Suppressor macrophage treated with lipopolysaccharide for 4 hours (primary cell): ENCODE data around the gene HDAC11.

Experiments
- DNase-seq: peaks from one replicate; pipeline ENCODE4 v3.0.0-alpha.2; 2020

The HDAC11 gene

DNA sequence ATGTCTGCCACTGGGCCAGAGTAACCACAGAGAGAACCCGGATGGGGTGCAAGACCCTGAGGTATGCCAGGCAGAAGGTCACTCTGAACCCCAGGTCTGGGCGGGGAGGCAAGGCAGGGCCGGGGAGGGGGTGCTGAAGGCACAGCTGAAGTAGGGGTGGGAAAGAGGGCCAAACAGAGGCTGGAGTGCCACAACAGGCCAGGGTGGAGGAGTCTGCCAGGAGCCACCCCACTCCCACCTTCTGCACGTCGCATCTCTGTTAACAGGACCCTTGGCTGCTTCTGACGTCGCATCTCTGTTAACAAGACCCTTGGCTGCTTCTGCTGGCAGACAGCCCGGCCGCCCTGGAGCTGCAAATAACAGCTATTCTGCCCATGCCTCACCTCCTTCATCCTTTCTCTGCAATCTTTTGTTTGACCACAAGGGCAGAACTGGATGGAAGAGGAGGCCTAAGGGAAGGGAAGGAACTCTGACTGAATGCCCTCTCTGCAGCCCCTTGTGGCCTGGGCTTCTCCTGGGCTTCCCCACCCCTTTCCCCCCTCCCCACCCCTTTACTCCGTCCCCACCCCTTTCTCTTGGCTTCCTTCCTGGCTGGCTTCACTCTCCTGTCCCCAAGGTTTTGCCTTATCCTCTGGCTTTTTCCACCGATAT lies 48.2 kb downstream of the HDAC11 start:
- DNase-seq: no peak

DNA sequence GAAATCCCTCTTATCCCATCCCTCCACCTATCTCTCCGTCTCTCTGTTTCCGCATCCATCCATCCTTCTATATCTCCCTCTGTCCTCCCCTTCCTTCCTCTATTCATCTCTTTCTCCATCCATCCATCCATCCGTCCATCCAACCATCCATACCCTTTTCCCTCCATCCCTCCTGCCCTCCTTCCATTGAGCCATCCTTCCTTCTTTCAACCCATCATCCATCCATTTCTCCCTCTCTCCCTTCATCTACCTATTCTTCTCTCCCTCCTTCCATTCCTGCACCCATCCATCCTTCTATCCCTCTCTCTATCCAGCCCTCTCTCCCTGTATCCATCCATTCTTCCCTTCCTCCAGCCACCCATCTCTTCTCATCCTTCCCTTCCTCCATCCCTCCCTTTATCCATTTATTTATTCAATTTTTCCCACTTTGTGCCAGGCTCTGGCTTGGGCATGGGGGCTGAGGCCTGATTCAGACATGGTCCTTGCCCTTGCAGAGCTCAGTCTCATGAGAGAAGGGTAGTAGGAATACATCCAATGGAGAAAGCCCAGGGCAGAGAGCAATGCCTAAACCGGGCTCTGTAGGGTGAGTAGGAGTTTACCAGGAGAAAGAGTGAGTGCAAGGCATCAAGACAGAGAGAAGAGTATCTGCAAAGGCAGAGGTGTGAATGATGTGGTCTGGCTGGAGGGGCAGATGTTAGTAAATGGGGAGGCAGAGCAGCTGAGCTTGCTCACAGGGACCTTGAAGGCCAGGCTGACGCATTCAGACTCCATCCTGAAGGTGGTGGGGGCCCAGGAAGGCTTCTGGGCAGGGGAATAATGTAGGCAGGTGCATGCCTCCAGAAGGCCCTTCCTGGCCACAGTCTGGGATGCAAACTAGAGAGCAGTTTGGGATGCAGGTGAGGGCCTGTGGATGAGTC lies 49.3 kb downstream of the HDAC11 start:
- no peak for DNase-seq

DNA sequence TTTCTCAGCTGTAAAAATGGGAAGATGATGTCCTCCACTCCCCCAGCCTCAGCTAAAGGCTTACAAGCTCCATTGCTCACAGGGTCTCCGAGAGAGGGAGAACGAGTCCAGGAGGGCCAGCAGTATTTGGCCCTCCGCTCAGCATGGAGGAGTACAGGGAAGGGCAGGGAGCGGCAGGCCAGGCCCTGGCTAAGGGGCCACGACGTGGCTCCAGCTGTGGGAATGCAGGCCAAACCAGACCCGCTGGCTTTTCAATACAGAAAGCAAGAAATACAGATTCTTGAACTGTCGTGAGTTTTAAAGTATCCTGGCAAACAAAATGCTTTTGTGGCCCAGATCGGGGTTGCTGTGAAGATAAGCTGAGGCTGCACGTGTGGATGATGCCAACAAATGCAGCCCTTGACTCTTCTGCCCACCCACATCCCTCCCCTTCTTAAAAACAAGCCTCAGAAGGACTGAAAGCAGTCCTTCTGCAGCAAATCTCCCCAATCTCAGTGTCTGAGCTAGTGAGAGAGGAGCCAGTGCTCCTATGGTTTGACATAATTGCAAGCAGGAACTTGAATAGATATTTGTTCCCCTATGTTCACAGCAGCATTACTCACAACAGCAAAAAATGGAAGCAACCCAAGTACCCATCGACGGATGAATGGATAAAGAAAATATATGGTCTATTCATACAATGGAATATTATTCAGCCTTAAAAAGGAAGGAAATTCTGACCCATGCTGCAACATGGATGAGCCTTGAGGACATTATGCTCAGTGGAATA lies 50.3 kb downstream of the HDAC11 start:
- DNase-seq: no peak

DNA sequence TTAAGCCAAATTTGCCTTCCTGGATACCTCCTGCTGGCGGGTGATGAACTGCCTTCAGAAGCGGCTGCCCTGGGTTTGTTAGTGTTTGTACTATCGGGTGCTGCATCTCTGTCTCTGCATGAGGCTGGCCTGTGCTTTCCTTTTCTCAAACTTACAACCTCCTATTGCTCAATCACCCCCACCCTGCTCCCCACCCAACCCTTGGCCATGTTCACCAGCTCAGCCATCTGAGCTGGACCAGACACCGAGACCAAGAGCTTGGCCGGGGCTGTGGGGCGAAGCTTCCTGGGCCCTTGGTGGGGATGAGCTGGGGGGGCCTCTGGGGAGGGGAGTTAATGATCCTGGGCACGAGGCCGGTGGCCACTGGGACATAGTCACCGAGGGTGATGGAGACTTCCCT lies 52.0 kb downstream of the HDAC11 start:
- no peak for DNase-seq

DNA sequence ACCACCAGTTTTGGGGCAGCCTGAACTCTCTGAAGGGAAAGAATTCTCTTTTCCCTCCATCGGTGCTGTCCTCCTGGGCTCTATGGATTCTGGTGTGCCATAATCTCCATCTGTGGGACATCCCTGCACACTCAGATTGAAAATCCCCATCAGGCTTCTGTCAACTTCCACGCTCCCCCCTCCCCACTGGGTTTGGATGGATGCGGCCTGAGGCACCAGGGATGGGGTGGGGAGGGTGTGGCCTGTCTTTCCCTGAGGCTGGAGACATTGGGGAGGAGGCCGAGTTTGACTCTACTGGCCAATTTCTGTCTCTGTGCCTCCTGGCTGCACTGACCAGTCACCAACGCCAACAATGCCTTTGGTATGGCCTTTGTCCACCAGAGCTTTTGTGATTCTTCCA lies 52.5 kb downstream of the HDAC11 start:
- no peak for DNase-seq

DNA sequence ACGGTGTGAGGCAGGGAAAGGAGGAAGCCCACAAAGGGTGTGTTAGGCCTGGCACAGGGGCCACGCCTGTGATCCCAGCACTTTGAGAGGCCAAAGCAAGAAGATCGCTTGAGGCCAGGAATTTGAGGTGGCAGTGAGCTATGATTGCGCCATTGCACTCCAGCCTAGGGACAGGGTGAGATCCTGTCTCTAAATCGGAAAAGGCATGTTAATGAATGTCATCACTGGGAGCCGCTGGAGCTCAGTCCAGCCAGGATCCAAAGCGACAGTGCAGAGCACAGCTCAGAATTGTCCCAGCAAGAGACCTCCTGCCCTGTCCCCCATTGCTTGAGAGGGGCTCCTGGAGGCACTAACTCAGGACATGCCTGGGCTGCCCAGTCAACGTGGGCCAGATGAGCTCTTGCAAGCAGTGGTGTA lies 53.8 kb downstream of the HDAC11 start:
- DNase-seq: no peak

DNA sequence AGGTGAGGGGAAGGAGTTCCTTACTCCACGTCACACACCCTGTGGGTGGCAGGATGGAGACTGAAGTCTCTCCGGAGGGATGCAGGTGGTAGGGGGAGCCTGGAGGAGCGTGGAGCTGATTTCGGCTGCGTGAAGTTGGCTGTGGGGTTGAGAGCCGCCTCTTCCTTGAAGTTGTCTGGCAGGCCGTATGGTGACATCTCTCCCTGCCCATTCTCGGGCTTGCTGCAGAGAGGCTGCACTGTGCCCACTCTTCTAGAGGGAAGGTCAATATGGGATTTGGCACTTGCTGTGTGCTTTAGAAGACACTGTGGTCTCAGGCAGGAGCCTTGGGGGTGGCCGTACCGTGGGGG lies 55.4 kb downstream of the HDAC11 start:
- DNase-seq: no peak

DNA sequence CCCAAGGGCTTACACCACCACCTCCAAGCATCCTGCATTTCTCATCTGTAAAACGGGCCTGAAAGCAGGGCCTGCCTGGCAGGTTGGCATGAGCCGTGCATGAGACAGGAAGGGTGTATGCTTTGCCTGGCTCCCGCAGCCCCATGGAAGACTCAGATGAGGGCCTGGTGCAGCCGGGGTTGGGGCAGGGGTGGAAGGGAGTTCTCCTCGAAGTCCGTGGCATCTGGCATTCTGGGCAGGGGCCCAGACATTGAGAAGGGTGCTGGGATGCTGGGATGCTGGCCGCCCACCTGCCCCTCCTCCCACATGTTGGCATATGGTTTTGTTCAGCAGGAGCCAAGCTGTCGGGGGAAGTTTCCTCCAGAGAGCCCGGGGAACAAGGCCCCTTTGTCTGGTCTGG lies 55.8 kb downstream of the HDAC11 start:
- no peak for DNase-seq

DNA sequence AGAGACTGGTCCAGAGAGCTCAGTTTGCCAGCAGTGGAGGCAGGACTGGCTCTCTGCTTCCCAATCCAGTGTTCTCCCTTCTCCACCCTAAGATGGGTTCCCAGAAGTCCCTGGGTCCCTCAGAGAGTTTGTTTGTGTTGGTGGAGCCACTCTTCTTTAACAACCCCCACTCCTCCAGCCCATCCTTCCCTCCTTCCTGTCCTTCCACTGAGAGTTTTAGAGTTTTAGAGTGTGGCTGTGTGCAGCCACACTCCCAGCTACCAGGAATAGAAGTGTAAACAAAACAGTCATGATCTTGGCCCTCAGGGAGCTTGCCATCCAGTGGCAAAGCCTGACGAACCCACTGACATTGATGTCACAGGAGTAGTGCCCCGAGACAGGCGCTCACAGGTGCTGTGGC lies 56.3 kb downstream of the HDAC11 start:
- DNase-seq: no peak

DNA sequence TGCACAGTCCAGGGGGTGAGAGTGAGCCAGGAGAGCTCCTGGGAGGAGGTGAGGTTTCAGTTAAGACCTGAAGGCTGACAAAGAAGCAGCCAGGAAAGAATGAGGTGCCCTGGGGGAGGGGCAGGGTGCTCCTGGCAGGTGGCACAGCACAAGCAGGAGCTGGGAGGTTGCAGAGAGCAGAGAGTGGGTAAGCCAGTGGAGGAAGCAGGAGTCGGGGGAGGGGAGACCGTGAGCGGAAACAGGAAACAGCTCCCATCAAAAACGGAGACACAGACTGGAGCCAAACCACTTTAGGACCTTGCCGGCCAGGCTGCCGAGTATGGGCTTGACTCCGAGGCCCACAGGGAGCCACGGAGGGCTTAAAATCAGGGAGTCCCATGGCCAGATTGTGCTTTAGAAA lies 56.7 kb downstream of the HDAC11 start:
- DNase-seq: no peak

DNA sequence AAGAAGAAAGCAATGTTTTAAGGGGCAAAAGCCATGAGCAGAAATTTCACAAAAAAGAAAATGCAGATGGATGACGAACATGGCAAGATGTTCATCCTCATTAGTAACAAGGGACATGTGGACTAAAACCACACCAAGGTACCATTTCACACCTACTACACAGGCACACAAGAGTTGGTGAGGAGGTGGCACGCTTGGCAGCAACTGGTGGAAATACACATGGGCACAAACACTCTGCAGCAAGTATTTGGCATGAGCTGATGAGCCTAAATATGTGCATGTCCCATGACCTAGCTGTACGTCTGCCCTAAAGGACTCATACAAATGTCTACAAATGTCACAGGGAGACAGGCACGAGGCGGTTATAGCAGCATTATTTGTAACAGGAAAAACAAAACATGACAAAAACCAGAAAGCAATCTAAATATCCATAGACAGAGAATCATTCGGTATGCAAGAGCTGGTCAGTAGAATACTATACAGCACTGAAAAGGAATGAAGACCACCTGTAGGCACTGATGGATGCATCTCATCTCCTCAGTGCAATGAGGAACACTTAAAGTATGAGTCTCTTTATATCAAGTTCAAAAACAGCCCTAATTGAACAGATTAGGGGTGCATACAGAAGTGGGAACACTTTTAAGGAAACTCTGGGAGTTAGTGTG lies 57.3 kb downstream of the HDAC11 start:
- DNase-seq: no peak

DNA sequence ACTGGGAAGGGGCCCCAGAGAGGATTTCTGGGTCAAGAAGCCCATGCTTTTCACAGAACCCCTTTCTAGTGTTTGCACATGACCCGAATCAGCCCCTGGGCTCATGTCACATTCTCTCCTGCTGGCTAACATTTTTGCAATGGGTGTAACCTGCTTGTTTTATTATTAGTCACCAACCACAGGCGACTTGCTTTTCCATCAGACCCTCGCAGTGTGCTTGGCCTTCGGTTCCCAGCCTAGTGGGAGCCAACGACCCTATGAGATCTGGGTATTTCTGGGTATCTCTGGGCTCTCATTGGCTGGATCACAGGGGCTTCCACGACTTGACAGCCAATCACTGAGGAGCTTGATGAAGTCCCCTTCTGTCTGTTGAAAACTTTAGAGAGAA lies 57.8 kb downstream of the HDAC11 start:
- no peak for DNase-seq

DNA sequence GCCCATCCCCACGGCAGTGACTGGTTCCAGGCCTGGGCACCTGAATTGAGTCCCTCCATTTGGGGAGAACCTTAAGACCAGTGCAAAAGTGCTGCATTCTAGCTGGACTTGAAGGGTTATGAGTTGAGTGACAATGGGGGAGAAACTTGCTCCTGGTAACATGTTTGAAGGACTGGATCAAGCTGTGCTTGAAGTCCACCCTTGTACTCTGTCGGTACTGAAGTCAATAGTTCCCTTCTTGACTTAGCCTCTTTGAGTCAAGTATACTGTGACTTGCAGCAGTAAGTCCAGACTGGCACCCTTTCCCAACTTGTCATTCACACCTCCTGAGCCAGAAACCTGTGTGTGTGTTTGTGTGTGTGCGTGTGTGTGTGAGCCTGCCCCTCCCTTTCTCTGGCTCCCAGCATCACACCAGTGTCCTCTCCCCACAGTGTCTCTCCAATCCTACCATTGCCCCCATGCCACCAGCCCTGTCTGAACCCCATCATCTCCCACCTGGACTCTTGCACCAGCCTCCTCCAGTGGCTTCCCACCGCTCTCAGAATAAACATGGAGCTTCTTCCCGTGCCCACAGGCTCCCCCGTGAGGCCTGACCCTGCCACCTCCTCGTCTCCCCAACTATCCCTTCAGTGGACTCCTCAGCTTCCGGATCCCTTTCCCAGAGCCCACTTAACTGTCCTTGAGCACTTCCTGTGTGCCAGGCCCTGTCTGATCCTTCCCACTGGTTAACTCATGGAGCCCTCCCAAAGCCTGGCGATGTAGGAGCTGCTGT lies 58.6 kb downstream of the HDAC11 start:
- DNase-seq: no peak

DNA sequence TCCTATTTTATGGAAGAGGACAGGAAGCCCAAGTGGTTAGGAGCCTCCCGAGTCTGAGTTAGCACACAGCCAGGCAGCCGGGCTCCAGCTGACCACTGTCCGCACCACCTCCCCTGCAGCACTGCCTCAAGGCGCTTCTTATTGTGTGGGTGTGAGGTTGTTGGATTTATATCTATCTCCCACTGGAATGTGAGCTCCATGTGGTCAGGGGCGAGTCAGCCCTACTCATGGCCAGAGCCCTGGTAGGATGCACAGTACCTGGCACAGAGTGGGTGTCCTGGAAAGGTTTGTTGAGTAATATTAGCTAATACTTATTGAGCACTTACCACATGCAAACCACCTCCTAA lies 59.2 kb downstream of the HDAC11 start:
- DNase-seq: no peak

DNA sequence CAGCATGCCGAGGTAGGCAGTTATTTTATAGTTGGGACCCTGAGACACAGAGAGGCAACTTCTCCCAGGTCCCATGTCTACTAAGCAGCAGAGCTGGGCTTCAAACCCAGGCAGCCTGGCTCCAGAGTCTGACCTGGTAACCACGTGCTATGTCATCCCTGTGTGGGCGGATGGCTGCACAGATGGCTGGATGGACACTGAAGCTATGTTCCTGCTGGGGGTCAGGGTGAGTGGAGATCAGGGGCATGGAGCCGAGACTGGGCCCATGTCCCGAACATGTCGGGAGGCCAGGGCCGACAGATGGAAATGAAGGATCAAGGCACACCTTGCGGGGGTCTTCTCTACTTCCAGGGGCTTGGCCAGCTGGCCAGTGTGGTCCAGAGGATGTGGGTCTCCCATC lies 59.6 kb downstream of the HDAC11 start:
- peak; percentile 2 for DNase-seq

DNA sequence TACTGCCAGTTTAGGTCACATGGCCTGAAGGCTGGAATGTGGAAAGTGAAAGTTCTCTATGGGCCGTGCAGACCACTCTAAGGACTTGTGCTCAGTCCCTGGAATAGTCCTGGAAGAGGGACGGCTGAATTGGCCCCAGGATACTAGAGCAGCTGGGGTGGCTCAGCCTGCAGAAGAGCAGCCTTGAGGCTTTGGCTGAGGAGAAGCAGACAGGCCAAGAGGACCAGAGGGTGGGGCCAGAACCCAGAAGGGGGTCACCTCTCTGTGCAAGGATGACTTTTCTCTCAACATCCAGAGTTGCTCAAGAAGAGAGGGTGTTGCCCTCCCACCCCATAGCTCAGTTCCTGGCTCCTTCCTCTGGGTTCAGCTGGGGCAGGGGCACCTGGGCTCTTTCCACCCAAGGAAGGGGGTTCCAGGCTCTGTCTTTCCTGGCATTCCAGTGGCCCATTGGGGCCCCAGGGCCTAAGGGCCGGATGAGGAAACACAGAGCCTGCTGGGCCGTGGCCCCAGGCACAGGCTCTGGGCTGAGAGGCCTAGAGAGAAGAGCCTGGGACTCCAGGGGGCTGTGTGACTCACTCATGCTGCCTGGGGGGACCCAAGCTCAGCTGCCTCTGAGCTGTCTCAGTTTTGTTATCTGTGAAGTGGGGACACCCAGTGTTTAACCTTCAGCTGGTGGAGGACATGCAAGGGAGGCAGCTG lies 60.3 kb downstream of the HDAC11 start:
- no peak for DNase-seq

DNA sequence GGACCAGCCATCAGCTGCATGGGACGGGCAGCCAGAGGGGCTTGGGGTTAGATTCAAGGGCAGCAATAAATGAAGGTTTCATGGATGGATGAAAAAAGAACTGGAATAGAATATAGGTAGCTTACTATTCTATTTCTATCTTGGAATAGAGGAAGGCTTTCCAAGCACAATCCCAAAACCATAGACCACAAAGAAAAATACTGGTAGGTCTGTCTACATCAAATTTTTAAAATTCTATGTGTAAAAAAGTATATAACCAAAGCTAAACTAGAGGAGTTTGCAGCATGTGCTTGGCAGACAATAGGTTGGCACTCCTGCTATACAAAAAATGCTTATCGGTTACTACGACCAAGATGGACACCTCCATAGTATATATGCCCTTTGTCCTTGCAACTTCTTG lies 61.6 kb downstream of the HDAC11 start:
- no peak for DNase-seq

DNA sequence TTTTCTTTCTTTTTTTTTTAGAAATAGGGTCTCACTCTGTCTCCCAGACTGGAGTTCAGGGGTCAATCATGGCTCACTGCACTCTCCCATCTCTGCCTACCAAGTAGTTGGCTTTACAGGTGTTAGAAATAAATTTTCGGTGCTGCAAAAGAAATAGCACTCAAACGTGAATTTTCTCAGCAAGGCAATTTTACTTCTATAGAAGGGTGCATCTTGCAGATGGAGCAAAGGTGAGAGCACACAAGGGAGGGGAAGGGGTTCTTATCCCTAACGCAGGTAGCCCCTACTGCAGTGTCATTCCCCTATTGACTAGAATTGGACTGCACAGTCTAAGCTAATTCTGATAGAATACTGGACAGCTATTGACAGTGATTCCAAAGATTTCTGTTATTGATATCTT lies 62.0 kb downstream of the HDAC11 start:
- no peak for DNase-seq

DNA sequence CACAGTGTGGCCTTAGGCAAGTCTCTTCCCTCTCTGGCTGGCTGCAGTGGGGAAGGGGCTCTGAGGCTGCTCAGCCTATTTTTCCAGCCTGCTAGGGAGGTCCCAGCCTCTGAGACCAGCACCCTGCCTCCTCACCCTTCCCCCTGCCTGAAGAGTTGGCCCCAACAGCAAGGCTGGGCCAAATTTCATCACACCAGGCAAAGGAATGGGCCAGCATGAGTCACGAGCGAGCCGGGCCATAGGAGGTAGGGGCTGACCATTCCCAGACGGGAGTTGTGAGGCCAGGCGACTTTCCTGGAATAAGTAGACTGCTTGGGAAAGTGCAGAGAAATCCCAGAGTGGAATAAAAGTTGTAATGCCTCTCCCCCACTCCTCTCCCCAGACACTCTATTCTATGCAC lies 63.1 kb downstream of the HDAC11 start:
- no peak for DNase-seq

DNA sequence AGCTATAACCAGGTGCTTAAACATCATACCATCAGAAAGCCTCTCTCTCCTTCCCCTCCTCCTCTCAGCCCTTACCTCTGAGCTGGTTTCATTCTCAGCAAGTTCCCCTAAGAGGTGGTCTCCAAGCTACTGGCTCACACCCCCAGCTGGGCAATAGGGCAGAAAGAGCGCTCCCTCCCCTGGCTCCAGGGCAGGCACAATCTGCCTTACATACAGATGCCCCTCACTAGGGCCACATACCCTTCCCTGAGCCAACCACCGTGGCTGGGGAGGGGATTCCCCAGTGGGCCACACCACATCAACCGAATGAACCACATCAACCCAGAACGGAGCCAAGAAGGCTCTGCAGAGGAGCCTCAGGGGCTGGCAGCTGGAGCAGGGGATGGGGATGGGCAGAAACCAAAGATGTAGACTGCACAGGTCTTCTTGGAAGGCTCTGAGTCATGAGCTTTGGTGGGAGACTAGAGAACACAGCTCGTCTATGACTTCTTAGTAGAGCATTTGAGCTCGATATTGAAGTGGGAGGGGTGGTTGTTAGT lies 64.3 kb downstream of the HDAC11 start:
- DNase-seq: no peak

DNA sequence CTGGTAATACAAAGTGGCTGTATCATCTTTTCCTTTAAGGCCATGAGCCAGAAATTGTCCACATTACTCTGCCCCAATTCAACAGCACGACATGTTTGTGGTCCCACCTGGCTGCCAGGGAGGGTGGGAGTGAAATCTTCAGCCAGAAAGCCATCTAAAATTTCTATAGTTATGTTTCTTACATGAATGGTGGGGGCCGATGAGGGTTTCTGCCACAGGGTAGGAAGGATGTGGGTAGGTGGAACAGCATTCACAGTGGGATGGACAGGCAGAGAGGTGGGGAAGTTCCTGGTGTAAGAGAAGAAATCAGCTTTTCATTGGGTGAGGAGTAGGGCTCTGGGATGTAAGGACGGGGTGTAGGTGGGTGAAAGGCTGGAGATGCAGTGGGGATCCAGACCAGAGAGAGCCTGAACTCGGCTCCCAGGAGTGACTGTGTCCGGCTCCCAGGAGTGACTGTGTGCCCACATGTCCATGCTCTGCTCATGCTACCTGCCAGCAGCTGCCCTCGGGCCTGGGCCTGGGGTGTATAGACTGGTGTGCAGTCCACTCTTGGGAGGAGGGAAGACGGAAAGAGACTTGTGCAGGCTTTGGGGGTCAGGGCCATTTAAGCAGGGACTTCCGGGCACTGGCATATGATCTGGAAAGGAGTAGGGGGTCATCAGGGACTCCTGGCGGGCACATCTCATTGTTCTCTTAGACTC lies 65.0 kb downstream of the HDAC11 start:
- DNase-seq: no peak
